RWPE2 (cell line): ENCODE data around the gene HOXA10.

Experiments used
- ATAC-seq: fragments of 200-7000 bp; cut with Tn5 transposase; 3 replicates; pipeline ENCODE4 v1.9.1; 2021; ENCODE audit warnings: low read depth
- DNase-seq: peaks from one replicate; pipeline ENCODE4 v3.0.0-alpha.2; 2020; ENCODE audit warnings: low spot score
- H3K27ac ChIP-seq: fragments of 450-650 bp; 2 replicates; pipeline ENCODE4 v1.5.1; 2017; ENCODE audit warnings: mild to moderate bottlenecking; ENCODE audit not compliant: poor library complexity, severe bottlenecking
- H3K27me3 ChIP-seq: fragments of 250-450 bp; sonication (Bioruptor Pico); 2 replicates; pipeline ENCODE4 v1.5.1; 2021; ENCODE audit warnings: mild to moderate bottlenecking, moderate library complexity; ENCODE audit not compliant: insufficient read depth, poor library complexity, severe bottlenecking
- H3K36me3 ChIP-seq: fragments of 250-450 bp; sonication (Bioruptor Pico); 2 replicates; pipeline ENCODE4 v1.5.1; 2020; ENCODE audit warnings: low read depth, mild to moderate bottlenecking, moderate library complexity
- H3K4me1 ChIP-seq: fragments of 250-450 bp; sonication (Bioruptor Pico); 2 replicates; pipeline ENCODE4 v1.5.1; 2021; ENCODE audit warnings: mild to moderate bottlenecking, moderate library complexity; ENCODE audit not compliant: insufficient read depth, poor library complexity, severe bottlenecking
- H3K4me3 ChIP-seq: fragments of 250-450 bp; sonication (Bioruptor Pico); 2 replicates; pipeline ENCODE4 v1.5.1; 2021; ENCODE audit warnings: mild to moderate bottlenecking, moderate library complexity; ENCODE audit not compliant: severe bottlenecking
- H3K9me3 ChIP-seq: fragments of 250-450 bp; sonication (Bioruptor Pico); 2 replicates; pipeline ENCODE4 v1.5.1; 2021; ENCODE audit warnings: mild to moderate bottlenecking, moderate library complexity; ENCODE audit not compliant: severe bottlenecking
- TF ChIP-seq, protein P1 (sequence below): fragments of 450-650 bp; IDR thresholded peaks from one replicate; pipeline ENCODE4 v1.5.1; 2017; ENCODE audit warnings: mild to moderate bottlenecking, moderate library complexity; ENCODE audit not compliant: poor library complexity, severe bottlenecking

The HOXA10 gene

GRCh38 chr7:27217951-27218350, 43.8 kb upstream of the HOXA10 start:
- no peaks in the 10 kb centered on the region for H3K36me3 ChIP-seq
- ATAC-seq (no peak), DNase-seq (no peak)
- no peak overlapping the region for H3K4me3 ChIP-seq
- no peaks in the 10 kb centered on the region for H3K9me3 ChIP-seq
- H3K27ac ChIP-seq, result no peak overlapping the region
- no peaks in the 10 kb centered on the region for H3K27me3 ChIP-seq
- H3K4me1 ChIP-seq, result no peaks in the 10 kb centered on the region
- TF ChIP-seq, protein P1, sequence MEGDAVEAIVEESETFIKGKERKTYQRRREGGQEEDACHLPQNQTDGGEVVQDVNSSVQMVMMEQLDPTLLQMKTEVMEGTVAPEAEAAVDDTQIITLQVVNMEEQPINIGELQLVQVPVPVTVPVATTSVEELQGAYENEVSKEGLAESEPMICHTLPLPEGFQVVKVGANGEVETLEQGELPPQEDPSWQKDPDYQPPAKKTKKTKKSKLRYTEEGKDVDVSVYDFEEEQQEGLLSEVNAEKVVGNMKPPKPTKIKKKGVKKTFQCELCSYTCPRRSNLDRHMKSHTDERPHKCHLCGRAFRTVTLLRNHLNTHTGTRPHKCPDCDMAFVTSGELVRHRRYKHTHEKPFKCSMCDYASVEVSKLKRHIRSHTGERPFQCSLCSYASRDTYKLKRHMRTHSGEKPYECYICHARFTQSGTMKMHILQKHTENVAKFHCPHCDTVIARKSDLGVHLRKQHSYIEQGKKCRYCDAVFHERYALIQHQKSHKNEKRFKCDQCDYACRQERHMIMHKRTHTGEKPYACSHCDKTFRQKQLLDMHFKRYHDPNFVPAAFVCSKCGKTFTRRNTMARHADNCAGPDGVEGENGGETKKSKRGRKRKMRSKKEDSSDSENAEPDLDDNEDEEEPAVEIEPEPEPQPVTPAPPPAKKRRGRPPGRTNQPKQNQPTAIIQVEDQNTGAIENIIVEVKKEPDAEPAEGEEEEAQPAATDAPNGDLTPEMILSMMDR, result no peak

DNA sequence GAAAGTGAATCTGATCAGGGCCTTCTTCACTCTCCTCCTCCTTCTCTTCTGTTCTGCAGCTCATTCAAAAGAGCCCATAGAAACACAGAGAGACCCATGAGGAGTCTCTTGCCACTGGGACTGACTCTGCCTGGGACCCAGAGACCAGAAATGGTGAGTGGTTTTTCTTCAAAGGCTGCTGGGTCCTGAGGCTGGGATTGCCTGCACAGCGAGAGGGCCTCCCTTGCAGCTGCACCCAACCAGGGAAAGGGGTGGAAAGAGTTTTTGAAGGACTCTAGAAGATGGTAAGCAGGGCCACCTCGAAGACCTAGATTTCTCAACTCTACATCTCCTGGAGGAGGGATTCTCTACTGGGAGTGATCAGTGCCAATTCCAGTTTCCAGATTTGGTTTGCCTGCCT, 41.2 kb upstream of the HOXA10 start:
- TF ChIP-seq, protein P1, result no peak
- ATAC-seq (no peak), DNase-seq (no peak)
- Histone ChIP-seq H3K4me3 (no peak overlapping the region), H3K27ac (no peak overlapping the region), H3K4me1 (no peaks in the 10 kb centered on the region), H3K9me3 (no peaks in the 10 kb centered on the region), H3K36me3 (no peaks in the 10 kb centered on the region), H3K27me3 (no peaks in the 10 kb centered on the region)

GRCh38 chr7:27214239-27214950, 40.3 kb upstream of the HOXA10 start:
- H3K27ac ChIP-seq, result no peak overlapping the region
- no peak for DNase-seq
- no peaks in the 10 kb centered on the region for H3K4me1 ChIP-seq
- no peak for ATAC-seq
- H3K36me3 ChIP-seq, result no peaks in the 10 kb centered on the region
- H3K4me3 ChIP-seq, result no peak overlapping the region
- H3K9me3 ChIP-seq, result no peaks in the 10 kb centered on the region
- H3K27me3 ChIP-seq, result no peaks in the 10 kb centered on the region
- TF ChIP-seq, protein P1, result no peak

DNA sequence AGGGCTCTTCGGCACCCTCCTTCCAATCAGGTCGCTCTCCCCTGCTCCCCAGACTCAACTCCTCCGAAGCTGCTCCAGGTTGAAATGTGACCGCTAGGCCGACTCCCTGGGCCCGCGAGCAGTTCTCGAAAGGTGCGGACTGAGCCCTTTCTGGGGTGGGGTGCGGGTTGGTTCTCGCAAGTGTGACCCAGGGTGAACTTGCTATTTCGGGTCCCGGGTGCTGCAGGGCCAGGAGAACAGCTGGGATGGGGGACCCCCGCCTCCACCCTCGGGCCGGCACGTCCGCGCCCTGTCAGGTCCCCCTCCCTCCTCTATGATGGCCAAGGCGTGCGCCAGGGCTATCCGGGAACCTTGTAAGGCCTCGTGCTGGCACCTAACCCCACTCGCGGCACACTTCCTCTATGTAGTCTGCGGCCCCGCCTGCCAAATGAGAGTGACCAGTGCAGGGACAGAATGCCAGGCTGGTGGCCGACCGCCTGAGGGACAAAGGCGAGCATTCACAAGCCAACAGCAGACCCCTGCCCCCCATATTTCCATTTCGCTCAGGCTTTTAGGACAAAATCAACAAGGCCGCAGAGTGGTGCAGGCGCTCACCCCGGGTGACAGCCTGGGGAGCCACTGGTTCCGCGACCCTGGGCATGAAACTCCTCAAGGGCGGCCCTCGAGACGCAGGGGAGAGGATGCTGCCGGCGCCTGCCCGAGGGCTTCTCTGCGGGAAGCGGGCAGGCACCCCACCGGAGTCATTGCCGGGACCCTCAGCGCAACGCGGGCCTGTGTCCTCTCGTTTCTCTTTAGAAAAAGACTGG, 39.5 kb upstream of the HOXA10 start:
- Histone ChIP-seq H3K4me1 (no peaks in the 10 kb centered on the region), H3K4me3 (no peak overlapping the region), H3K27me3 (no peaks in the 10 kb centered on the region), H3K27ac (no peak overlapping the region), H3K9me3 (no peaks in the 10 kb centered on the region), H3K36me3 (no peaks in the 10 kb centered on the region)
- TF ChIP-seq, protein P1, result no peak
- ATAC-seq, result no peak
- no peak for DNase-seq
